Endothelial cell of umbilical vein (primary cell): Measurements from ENCODE around the gene MTG1.

Source experiments
- POLR2A ChIP-seq: IDR thresholded peaks from 2 replicates; pipeline ENCODE4 v1.6.1; 2012; ENCODE audit warnings: low read depth, mild to moderate bottlenecking, control low read depth, low read length
- POLR2AphosphoS5 ChIP-seq: IDR thresholded peaks from 2 replicates; pipeline ENCODE4 v1.6.1; 2012; ENCODE audit warnings: low read depth, mild to moderate bottlenecking, control low read depth, low read length, moderate library complexity; ENCODE audit not compliant: insufficient read depth
- TF ChIP-seq, protein P1 (sequence below), 2 donors: IDR thresholded peaks; 1 replicate in 1 of 2; 2 replicates in 1 of 2; pipeline ENCODE4 v1.5.1; 2011; ENCODE audit warnings: low read length in 2 of 2, mild to moderate bottlenecking in 2 of 2, moderate library complexity in 2 of 2, control low read depth in 1 of 2, inconsistent platforms in 1 of 2, low read depth in 1 of 2; ENCODE audit not compliant: insufficient read depth in 1 of 2; ENCODE audit errors: extremely low read depth in 1 of 2

DNA sequence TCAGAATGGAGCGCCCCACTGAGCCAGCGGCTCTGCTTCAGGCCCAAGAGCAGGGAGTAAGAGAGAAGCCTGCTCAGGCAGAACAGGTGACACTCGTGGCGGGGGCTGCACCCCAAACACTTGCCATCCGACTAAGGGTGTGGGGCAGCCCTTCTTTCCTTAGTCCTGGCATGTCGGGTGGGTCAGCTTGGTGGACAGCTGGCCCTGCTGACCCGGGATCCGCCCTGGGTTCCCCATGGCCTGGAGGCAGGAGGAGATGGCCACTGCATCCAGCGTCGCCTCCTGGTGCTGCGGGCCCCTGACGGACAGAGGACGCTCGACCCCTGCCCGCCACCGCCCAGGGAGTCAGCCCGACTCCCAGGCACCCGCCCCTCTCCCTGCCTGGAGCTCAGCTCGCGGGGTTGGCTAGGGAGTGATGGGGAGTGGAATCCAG, 16.1 kb upstream of the MTG1 start:
- TF ChIP-seq, protein P1, sequence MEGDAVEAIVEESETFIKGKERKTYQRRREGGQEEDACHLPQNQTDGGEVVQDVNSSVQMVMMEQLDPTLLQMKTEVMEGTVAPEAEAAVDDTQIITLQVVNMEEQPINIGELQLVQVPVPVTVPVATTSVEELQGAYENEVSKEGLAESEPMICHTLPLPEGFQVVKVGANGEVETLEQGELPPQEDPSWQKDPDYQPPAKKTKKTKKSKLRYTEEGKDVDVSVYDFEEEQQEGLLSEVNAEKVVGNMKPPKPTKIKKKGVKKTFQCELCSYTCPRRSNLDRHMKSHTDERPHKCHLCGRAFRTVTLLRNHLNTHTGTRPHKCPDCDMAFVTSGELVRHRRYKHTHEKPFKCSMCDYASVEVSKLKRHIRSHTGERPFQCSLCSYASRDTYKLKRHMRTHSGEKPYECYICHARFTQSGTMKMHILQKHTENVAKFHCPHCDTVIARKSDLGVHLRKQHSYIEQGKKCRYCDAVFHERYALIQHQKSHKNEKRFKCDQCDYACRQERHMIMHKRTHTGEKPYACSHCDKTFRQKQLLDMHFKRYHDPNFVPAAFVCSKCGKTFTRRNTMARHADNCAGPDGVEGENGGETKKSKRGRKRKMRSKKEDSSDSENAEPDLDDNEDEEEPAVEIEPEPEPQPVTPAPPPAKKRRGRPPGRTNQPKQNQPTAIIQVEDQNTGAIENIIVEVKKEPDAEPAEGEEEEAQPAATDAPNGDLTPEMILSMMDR (IDR thresholded peaks at IDR 0.05; ENCODE audit: extremely low read depth in 1 of 2, insufficient read depth in 1 of 2, low read depth in 1 of 2, low read length in 2 of 2), result no peak
- TF ChIP-seq POLR2AphosphoS5, result no peak
- no peak for TF ChIP-seq POLR2A
